HG03196 (cell line): ENCODE measurements around the gene PSD4.
"Not testable (repeated sequence)": the region's sequence is repeated elsewhere in the genome, so short reads cannot be mapped to it uniquely, and the experiment has no call there.

ENCODE experiments used
- ATAC-seq: cut with Tn5 transposase; IDR thresholded peaks from one replicate; pipeline ENCODE4 v1.9.1; 2021; ENCODE audit not compliant: unreplicated experiment

Gene PSD4

DNA sequence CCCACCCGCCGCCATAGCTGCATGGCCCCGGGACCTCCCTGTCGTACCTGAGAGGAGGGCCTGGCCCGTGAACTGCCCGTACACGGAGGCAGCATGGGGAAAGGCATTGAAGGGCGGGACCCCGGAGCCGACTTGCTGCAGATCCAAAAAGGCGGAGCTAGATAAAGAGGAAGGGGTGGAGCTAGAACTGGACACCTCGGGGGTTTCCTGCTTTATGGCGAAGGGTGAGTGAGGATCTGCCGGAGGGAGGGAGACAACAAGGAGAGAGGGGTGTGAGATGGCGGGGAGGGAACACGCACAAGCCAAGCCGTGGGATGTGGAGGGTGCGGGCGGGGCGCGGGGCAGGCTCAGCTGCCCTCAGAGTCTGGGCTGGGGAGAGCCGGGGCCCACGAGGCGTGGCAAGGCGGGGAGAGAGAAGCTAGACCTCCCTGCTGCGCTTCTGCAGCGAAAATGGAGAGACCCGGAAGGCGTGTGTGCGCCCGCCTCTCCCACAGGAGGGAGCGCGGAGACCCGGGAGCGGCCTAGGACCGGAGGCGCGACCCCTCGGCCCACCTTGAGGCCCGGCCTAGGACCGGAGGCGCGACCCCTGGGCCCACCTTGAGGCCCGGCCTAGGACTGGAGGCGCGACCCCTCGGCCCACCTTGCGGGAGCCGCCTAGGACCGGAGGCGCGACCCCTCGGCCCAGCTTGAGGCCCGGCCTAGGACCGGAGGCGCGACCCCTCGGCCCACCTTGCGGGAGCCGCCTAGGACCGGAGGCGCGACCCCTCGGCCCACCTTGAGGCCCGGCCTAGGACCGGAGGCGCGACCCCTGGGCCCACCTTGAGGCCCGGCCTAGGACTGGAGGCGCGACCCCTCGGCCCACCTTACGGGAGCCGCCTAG is 61.8 kb downstream of the PSD4 start:
- ATAC-seq = not testable (repeated sequence)

DNA sequence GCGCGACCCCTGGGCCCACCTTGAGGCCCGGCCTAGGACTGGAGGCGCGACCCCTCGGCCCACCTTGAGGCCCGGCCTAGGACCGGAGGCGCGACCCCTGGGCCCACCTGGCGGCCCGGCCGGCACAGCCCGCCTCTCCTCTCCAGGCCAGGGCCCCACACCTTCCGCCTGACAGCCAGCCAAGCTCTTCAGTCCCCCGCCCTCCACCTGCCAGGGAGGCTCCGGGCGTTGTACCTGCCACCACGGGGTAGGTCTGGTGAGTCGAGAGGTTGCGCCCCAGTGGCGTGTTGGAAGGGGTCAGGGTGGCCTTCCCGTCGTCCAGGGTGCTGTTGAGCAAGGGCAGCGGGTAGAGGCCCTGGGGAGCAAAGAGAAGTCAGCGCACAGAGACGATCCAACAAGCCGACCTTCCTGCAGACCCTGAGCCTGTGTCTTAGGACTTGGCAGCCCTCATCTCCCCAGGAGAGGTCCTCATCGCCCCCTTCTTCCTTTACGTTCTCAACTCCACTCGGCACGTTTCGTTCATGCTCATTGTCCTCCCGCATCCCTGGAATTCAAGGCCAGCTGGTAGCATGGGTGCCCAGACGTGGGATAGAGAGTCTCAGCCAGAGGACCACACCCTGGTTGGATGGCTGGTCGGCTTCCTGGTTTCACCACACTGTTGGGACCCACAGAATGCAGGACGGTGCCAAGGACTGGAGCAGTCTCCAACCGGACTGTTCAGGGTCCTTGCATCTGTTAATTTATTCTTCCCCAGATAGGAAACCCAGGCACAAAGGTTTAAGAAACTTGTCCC is 62.8 kb downstream of the PSD4 start:
- no peak for ATAC-seq

DNA sequence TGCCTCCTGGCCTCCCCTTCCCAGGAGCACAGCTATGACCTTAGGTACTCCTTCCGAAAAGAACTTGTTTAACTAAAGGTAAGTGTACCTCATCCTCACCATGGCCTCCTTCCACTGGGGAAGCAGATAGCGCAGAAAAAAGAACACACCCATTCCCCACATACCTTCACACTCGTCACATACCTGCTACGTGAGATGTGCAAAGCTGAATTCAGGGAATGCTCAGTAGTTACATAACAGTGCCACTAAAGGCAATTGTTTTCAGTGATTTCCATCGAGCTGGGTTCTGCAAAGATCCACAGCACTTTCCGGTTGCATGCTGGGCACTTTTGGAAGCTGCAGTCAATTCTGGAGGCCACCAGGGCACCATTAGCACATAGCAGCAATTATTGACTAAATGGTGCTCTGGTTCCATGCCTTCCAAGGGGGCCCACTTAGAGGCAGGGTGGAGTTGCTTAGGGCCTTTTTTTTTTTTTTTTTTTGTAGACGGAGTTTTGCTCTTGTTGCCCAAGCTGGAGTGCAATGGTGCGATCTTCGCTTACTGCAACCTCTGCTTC is 63.9 kb downstream of the PSD4 start:
- ATAC-seq = no peak

DNA sequence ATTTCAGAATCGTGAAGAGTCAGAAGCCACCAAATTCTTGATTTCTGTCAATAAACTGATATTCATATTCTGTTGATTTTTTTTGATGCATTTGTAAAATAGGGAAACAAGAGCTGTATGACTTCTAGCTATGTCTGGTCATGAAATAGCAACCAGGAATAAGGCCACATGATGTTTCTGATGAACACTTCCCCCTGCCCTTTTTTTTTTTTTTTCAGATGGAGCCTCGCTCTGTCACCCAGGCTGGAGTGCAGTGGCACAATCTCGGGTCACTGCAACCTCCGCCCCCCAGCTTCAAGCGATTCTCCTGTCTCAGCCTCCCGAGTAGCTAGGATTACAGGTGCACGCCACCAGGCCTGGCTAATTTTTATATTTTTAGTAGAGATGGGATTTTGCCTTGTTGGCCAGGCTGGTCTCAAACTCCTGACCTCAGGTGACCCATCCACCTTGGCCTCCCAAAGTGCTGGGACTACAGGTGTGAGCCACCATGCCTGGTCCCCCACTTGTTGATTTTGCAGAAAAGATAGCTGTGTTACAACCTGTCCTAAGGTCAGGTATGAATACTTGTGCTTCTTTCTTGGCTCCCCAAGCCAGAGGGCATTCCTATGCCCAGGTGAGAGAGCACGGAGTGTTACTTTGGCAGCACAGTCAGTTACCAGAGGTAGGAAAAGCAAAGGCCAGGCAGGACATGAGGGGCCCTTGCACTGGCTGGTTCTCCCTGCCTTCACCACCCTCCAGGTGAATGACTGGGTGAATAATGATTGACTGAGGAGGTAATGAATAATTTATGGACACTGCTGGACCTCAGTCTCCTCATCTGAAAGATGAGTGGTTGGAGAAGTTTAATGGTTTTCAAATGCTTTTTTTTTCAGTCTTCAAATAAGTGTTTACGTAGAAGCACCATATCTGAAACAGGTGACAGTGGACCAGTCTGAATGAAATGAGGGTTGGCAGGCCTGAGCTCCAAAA is 65.4 kb downstream of the PSD4 start:
- ATAC-seq = no peak

DNA sequence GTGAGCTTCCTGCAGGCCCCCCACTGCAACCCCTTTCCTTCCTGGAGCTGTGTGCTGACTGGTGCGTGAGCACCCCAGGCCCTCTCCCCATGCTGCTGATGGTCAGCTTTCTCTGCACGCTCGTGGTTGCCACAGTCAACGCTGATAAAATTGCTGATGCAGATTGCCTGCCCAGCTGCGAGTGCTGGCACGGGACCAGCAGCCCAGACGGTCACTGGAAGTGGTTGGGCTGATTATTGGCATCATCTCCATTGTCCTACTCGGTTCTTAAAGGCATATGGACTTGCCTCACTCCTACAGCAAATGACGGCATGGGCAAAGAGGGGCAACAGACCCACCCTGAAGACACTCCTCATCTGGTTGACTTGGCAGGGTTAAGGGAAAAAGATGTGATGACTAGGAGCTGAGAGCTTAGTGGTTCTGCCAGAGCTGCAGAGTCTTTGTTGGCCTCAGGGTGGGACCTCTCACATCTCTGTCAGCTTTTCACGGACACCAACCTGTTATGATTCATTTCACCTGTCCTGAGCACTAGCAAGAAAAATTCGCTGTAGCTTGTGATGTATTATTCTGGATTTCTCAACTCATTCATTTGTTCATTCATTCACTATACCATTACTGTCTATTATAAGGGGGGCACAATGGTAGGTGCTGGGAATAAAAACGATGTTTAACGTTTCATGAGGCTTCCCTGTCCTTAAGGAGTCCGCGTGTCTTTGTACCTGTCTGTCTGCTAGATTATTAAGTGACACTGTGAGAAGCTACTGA is 66.6 kb downstream of the PSD4 start:
- no peak for ATAC-seq

DNA sequence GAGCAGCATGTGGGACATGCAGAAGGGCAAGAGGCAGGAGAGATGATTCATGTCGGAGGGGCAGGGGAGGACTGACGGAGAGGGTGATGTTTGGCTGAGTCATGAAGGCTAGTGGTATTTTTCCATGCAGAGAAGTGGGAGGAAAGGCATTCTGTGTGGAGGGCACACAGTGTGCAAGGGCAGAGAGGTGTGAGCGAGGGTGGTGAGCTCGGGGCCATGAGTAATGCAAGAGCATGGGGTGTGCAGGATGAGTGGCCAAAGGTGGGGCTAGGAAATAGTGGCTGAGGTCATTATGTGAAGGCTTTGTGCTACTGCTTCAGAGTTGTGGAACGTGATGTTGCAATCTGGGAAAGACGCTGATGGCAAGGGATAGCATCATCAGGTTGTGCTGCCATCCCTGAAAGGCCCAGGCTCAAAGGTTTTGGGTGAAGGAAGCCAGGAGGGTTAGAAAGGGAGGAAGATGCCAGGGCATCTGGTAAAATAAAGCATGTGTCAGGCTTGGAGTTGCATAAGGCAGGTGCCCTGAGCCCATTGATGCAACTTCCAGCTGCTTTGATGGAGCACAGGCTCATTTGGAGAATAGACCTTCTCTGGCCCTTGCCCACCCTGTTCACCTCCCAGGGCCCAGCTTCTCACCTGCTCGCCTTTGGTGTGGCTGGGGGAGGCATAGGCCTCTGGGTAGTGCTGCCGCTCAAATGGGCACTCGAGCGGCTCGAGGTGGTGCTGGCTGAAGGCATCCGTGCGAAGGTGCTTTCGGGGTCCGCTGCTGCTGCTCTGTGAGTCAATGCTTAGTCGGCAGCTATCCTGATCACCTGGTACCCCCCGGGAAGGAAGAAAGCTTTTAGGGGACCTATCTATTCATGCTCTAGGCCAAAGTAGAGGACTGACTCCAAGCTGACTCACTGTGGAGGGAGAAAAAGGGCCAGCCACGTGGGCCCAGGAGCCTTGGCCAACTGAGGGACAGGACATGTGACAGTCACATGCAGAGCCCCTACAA is 67.4 kb downstream of the PSD4 start:
- no peak for ATAC-seq

DNA sequence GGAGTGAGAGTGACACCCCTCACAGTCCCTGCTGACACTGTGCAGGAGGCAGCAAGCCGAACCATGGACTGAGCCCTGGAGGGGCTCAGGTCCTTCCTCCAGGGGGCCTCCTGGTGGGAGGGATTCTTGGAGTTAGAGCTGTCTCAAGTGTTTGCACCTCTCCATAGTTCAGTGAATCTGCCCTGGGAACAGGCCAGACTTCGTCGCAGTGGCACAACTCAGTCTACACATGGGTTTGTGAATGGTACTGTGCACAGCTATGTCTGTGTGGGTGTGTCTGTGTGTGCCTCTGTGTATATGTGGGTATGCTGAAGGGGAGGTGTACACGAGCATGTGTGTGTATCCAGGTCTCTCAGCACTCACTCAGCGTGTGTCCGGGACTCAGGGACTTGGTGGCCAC is 68.6 kb downstream of the PSD4 start:
- no peak for ATAC-seq

DNA sequence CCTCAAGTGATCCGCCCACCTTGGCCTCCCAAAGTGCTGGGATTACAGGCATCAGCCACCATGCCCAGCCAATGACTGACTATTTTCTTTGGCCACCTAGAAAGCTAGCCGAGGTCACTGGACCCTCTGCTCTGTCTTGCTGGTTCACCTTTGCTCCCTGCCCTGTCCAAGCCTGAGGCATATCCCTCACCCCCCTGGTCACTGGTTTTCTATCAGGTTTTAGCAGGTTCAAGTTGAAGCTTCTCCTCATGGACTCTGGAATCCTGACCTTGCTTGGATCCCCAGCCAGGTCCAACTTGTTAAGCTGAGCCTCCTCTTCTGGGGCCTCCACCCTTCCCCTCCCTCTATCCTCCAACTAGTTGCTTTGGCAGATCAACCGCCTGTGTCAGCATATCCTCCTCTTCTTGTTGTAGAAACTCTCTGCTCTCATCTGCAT is 71.5 kb downstream of the PSD4 start:
- ATAC-seq = no peak

DNA sequence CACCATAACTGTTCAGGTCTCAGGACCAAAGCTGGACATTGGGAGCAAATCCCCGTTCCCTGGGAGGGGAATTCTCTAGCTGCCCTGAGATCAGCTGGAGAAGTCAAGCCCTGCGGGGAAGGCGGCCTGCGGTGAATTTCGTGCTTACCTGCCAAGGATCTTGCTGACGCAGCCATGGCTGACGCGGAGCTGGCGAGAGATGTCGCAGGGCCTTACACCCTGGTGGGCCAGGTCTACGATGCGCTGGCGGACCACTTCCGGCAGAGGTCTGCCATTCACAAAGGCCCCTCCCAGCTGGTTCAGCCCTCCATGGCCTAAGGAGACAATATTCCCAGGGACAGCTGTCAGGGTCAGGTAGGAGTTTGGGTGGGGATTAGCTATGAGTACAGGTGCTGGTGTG is 72.8 kb downstream of the PSD4 start:
- no peak for ATAC-seq

DNA sequence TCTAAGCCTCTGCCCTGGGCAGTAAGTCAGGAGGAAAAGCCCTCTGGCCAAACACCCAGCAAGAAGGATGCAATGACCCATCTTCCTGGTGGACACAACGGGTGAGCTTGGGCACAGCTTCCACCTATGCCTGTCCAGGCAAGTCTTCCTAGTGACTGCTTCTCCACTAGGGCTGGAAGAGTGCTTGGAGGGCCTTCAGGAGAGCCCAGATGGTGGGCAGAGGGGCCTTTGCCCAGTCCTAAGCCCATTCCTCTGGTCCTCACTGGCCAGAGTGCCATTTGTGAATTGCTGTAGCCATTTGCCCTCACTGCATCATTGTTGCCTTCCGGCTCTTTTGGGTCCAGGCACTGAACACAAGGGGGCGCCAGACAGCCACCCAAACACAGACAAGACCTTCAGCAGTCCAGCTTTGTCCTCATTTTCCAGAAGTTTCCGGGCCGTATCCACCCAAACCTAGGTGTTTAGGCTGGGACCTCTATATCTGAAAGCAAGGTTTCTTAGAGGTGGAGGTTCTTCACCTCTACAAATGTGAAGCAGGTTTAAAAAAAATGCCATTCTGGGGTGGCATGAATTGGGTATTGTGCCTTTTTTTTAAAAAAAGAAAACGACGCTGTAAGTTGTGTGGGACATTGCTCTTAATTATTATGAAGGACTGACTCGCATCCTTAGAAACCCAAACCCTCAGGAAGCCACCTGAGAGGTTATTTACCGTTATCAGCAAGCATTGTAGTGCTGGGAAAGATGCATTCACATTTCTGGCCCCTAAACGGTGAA is 75.4 kb downstream of the PSD4 start:
- ATAC-seq = no peak

DNA sequence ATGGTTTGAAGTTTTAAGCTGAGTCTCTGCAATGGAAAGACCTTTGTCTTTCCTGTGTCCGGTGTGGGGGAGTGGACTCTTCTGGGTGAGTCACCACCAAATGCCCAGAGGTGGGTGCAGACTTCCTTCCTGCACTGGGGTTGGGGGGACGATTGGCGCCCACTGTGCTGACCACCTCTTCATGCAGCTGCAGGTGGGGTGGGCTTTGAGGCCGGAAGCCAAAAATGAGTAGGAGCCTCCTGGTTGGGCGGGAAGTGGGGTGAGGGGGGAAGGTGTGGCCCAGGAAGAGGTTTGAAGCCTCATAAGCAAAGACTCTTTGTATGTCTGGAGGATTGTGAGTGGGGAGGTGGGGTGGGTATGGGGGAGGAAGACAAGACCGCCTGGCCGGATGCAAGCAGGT is 77.3 kb downstream of the PSD4 start:
- ATAC-seq = no peak

DNA sequence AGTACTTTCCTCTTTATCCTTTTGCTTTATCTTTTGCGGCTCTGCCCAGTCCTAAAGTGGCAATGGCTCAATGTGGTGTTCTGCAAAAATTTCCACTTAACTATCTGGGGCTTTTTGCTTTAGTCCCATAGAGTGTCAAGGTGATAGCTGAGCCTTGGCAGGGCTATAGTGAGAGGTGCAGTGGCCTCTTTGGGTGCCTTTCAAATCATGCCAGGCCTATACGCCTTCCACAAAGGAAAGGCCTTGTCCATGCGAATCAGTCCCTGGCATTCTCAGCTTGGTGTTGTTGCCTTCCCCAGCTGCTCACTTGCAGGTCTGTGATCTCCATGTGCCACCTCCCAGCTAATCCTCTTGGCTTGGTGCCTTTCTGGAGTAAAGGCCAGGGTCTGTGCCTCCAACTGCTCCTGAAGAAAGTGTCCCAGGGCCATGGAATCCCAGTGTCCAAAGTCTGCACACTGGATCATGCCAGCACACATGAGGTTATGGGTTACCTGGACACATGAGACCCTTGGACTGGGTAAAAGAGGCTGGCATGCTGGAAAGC is 78.3 kb downstream of the PSD4 start:
- ATAC-seq = no peak

DNA sequence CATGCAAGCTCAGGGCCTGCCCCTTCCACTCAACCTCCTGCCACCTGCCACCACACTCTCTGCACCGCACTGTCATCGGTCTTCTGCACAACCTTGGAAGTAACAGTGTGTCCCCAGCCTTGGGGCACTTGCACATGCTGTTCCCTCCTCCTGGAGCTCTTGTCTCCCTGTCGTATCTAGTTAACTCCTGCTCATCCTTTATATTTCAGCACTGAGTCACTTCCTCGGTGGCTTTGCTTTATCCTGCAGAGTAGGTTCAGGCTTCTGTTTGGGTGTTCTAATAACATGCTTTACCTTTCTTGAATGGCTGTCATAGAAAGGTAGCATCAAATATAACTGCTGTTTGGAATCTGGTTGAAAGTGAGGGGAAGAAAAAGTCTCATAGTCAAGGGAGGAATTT is 79.7 kb downstream of the PSD4 start:
- ATAC-seq = no peak

DNA sequence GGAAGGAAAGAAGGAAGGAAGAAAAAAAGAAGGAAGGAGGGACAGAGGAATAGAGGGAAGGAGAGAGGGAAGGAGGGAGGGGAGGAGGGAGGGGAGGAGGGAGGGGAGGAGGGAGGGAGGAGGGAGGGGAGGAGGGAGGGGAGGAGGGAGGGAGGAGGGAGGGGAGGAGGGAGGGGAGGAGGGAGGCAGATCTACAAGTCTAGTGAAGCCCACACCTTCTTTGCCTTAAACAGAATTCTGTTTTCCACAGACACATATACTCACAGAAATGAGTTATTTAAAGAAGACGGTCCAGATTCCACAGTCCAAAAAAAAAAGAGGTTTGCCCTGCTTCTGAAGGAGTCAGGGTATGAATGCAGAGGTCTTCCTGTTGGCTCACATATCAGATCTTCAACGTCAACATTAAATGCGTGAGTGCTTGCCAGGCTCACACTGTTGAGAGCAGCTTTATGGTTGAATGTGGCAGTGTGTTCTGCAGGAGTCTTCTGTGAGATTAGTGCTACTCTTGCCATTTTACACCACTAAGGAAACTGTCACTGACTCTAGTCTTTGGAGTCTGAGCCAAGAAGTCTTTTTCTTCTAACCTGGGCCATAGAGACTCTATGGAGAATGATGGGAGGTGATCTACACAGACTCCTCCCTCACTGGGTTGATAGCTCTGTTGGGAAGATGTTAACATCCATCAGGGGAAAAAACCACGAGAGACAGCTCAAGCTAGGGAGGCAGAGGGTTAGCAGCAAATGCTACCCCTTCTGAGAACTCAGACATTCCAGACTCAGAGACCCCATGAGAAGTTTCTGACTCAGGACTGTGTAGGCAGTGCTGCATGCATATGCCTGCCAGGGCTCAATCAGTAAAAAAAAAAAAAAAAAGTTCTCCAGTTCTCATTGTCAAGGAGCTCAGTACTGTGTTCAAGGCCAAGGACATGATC is 81.6 kb downstream of the PSD4 start:
- ATAC-seq = no peak

DNA sequence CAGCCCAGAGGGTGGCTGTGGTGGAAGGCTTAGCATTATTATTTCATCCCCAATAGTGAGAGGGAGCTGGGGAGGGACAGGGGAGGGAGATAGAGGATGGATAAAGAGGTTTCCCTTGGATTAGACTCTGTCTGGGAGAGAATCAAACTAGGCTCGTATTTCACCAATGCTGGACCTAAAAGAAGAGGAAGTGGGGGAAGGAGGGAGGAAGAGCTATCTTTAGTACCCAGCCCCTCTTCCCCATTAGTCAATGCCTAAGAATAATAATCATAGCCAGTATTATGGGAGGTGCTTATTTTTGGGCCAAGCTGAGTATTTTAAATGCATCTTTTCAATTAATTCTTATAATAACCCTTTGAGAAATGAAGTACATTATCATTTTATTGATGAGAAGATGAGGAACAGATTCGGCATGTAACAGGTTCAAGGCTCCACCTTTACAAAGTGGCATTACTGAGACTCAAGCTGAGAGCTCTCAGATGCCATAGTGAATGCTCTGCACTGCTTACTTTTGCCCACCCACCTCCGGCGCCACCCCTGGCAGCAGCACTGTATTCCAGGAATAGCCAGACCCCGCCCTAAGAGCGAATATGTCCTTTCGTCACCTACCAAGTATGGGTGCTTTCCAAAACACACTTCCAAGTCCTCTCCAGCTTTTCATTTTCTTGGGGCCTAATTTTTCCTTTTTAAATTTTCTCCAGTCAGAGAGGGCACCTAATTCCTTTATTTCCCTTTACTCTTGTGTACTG is 83.9 kb downstream of the PSD4 start:
- no peak for ATAC-seq
